Pulmonary artery endothelial cell (primary cell): Measurements from ENCODE around the gene REXO1. TPM values are rescaled to one million over a fixed set of nuclear protein-coding genes. Genes with fewer than 3 reads are reported as not detected.

Experiments
- DNase-seq: peaks from one replicate; pipeline ENCODE4 v3.0.0-alpha.2; 2011; ENCODE audit warnings: low read depth, low spot score
- total RNA-seq: library from RNA; depleted of rRNA; stranded (reverse); fragments of >200 nt; gene quantifications from 2 replicates; pipeline ENCODE4 v1.2.3, GENCODE V29; 2014

The REXO1 gene
- total RNA-seq, 1 donor from 2014 or later, result 6.5 TPM

DNA sequence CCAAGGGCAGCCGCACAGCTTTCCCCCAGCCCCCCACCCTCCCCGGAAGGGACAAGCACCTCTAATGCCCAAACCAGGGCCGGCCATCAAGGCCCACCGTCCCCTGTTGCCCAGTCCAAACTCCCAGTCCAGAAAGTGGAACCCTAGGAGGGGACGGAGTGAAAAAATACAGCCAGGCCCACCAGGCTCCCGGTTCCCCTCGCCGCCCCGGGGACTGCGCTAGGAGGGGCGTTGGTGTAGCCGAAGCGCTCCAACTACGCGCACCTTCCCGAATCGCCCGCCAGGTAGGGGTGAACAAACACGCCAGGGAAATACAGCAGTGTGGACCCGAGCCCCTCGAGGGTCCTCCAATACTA, 13.8 kb upstream of the REXO1 start:
- no peak for DNase-seq

- DNase-seq, result no peak
Observed at GRCh38 chr19:1861599-1862031, 13.3 kb upstream of the REXO1 start.

DNA sequence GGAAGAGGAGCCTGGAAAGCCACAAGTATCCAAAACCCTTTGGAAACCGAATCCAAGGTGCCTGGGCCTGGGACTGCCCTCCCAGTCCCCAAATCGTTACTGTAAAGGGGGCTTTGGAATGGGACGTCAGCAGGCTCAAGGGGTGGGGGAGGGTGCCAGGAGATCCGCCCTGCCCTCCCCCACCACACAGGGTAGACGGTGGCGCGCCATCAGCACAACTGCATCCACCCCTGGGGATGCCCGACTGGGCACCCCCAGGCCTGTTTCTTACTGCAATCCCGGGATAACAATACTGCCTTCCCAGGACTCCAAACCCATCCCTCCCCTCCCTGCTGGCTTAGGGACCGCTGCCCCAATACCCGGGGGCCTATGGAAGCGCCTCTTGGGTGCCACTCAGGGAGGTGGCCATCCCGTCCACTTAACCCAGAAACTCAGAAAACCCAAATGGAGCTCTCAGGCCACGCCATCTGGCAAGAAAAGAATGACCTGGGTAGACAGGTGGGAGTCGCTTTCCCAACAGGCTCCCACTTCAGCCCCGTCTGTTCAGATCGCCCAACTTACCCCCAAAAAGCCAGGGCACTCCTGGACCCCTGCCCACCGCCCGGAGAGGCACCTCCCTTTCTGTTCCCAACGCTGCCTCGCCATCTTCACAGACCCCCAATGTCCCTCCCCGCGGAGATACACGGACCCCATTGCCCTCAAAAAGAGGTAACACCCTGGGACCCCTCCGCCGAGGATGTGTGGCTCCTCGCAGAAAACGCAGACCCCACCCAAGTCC, 12.7 kb upstream of the REXO1 start:
- DNase-seq, result no peak

- no peak for DNase-seq
Observed at GRCh38 chr19:1860042-1860775, 11.9 kb upstream of the REXO1 start.

- DNase-seq, result no peak
Observed at GRCh38 chr19:1859331-1859781, 11.1 kb upstream of the REXO1 start.

GRCh38 chr19:1858412-1859081, 10.3 kb upstream of the REXO1 start:
- no peak for DNase-seq

GRCh38 chr19:1857648-1858326, 9.5 kb upstream of the REXO1 start:
- DNase-seq, result no peak

DNA sequence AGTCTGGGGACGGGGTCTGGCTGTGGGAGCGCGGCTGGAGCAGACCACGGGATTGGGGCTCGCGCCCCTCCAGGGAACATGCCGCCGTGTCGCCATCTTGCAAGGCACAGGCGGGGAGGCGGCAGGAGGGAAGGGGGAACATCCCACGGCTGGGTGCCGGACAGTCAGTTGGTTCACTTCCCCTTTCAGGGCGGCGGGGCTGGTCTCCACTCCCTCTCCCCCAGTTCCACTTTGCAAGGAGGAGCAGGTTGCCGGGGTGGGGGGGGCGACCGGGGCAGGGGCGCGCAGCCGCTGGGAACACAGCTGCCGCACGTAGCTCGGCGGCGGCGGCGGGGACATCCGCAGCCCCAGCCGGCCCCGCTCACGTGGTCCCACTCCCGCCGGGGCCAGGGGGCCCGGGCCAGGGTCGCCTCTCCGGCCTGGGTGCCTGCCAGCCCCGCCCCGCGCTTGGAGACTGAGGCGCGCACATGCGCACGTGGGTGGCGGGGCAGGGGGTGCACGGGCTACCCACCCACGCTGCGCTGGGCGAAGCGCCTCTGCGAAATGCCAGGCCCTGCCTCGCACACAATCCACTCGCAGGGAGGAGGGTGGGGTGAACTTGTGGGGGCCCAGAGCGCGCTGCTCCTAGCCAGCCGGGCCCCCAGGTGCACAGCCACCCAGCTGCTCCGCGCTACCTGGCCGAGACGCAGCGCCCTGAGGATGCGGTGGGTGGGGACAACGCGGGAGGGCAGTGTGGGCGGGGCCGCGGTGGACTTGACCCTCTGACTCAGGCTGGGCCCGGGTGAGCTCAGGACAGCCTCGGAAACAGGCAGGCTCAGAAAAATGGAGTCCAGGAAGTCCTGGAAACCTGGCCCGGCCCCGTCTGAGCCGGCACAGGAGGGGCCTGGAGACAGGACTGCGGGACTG, 8.7 kb upstream of the REXO1 start:
- no peak for DNase-seq

DNA sequence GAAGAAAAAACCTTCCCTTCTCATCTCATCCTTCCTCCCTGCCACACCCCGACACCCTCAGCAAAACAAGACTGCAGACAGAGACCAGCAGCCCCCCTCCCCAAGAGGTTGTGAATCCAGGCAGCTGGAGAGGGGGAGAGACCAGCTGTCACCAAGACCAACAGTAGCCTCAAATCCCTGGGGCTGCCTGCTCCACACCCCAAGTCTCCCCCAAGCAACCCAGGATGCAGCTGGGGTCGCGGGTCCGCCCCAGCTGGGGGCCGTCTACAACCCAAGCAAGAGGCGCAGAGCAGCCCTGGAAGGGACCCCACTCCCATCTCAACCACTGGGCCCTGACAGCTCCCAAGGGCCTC, 8.0 kb upstream of the REXO1 start:
- no peak for DNase-seq

DNA sequence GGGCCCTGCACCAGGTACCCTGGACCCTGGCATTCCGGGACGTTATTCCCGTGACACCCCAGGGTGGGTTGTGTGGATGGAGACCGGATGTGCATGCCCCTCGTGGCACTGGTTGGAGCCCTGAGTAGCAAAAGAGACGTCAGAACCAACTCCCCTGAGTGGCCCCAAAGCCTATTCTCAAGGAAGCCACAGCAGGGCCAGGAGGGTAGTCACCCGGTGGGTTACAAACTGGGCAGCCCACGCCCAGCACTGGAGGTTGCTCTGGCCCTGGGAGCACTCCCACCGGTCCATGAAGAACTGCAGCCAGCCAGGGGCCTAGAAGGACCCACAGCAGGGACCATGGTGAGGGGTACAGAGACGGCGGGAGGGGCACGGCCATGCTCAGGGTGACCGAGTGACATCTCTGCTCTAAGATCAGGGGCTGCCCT, 7.6 kb upstream of the REXO1 start:
- no peak for DNase-seq

DNA sequence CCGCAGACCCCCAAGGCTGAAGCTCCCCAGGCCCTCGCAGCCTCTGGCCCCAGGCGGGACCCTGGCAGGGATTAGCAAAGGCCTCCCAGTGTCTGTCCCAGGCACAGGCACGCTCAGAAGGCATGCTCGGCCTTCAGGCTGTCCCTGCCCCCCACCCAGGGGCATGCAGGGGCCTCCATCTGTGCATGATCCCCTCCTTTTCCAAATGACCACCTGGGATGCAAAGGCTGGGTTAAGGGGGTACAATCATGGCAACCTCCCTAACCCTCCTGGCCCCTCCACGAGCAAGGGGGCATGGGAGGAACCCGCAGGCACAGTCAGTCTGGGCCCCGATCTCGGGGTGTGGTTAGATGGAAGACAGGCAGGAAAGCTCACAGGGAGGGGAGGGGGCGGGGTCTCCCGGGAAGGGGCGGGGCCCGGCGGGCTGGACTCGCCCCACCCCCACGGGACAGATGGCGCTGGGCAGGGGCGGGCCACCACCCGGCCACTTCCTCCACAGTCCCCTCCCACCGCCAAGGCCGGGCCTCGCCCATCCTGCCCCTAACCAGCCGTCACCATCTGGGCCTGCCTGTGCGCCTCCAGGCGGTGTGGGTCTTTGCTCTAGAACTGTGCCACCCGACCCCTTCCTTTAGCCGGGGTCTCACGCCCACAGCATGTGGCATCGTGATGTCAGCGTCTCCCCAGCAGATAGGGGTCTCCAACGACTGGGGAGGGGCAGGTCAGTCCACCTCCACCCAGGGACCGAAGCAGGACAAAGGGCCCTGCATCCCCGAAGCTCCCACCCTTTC, 7.0 kb upstream of the REXO1 start:
- peak; percentile 65 for DNase-seq

GRCh38 chr19:1854542-1855039, 6.3 kb upstream of the REXO1 start:
- DNase-seq, result no peak

DNA sequence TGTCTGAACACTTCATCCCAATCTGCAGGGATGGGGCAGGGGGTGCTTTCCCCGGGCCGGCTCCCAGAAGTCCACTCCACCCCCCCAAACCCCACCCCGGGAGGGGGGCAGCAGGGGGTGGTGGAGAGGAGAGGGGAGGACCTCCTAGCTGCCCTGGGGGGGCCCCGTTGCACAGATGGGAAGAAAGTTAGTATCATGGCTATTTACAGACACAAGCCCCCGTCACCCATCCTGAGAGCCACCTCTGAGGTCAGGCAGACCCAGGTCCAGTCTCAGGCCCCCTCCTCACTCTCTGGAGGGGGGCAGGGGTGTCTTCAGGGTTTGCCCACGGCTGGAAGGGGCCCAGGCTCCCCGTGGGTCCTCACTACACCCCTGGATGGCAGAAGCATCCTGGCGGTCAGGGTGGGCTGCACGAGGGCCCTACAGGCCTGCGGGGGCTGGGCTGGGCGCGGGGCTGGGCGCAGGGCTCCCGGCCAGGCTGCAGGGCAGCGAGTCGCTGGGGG, 5.8 kb upstream of the REXO1 start:
- no peak for DNase-seq

- no peak for DNase-seq
Observed at GRCh38 chr19:1853295-1854038, 5.2 kb upstream of the REXO1 start.

GRCh38 chr19:1852581-1853128, 4.4 kb upstream of the REXO1 start:
- no peak for DNase-seq

- no peak for DNase-seq
Observed at GRCh38 chr19:1851654-1852580, 3.6 kb upstream of the REXO1 start.
